K562 (cell line): ENCODE data around the gene SDK1. TPM values are rescaled to one million over a fixed set of nuclear protein-coding genes. Genes with fewer than 3 reads are reported as not detected.

Experiments
- ATAC-seq: fragments of 200-7000 bp; cut with Tn5 transposase; 3 replicates; pipeline ENCODE4 v1.9.1; 2020; ENCODE audit warnings: moderate library complexity
- BruUV-seq: library from RNA; stranded (reverse); fragments of 400-500 nt; replicated peaks from 2 replicates; lab custom pipeline; 2021; lab: Mats Ljungman, UMichigan
- CTCF ChIA-PET: fragments of 300-600 bp; formaldehyde crosslinking; extraction: SDS; loops from one replicate; lab custom pipeline; 2021; ENCODE audit warnings: low intra/inter-chr PET ratio; lab: Yijun Ruan, JAX
- POLR2A ChIA-PET: fragments of 300-600, 350-650 bp; sonication (Branson Sonifier 250); formaldehyde crosslinking; extraction: SDS; loops from one replicate; lab custom pipeline; 2021; ENCODE audit warnings: antibody characterized with exemption, inconsistent platforms; lab: Yijun Ruan, JAX
- DNase-seq, 4 experiments: peaks; one replicate each; pipeline versions ENCODE4 v3.0.0 to v3.0.0-alpha.2; 2011 to 2018; ENCODE audit warnings: low spot score in 3 of 4, mixed read lengths in 3 of 4; ENCODE audit errors: extremely low read depth in 1 of 4
- FAIRE-seq: peaks from 2 replicates; lab custom pipeline; 2011; peaks lifted over from hg19 to GRCh38; lab: Jason Lieb, UNC
- H2AFZ ChIP-seq: 2 replicates; pipeline ENCODE4 v1.6.0; 2011; ENCODE audit warnings: low read depth, low read length, control low read depth, inconsistent platforms
- H3K27ac ChIP-seq: fragments of 200-600 bp; 3 replicates; pipeline ENCODE4 v1.8.0; 2011; ENCODE audit warnings: low read depth, mild to moderate bottlenecking, control low read depth, inconsistent platforms, low read length, moderate library complexity, mixed read lengths; ENCODE audit errors: extremely low read depth
- H3K27me3 ChIP-seq, 2 experiments: fragments of 300-600 bp in 1 of 2; 2 replicates in 1 of 2; 3 replicates in 1 of 2; pipeline versions ENCODE4 v1.6.0 to v1.8.0; 2011; ENCODE audit warnings: inconsistent platforms in 2 of 2, low read length in 2 of 2, mild to moderate bottlenecking in 1 of 2, mixed read lengths in 1 of 2, moderate library complexity in 1 of 2; ENCODE audit not compliant: control insufficient read depth in 2 of 2, insufficient read depth in 2 of 2
- H3K36me3 ChIP-seq: fragments of 300-600 bp; 3 replicates; pipeline ENCODE4 v1.8.0; 2011; ENCODE audit warnings: mild to moderate bottlenecking, low read length, inconsistent platforms; ENCODE audit not compliant: control insufficient read depth, insufficient read depth
- H3K4me1 ChIP-seq, 2 experiments: fragments of 200-600 bp in 1 of 2; replicated peaks in 1 of 2; 2 replicates in 1 of 2; 3 replicates in 1 of 2; pipeline versions ENCODE4 v1.5.1 to v1.8.0; 2011; ENCODE audit warnings: inconsistent platforms in 2 of 2, low read length in 2 of 2, mild to moderate bottlenecking in 1 of 2, mixed read lengths in 1 of 2, moderate library complexity in 1 of 2; ENCODE audit not compliant: control insufficient read depth in 2 of 2, insufficient read depth in 2 of 2
- H3K4me2 ChIP-seq: 2 replicates; pipeline ENCODE4 v1.6.1; 2011; ENCODE audit warnings: low read length, control low read depth, inconsistent platforms, mixed read lengths; ENCODE audit not compliant: insufficient read depth
- H3K4me3 ChIP-seq: fragments of 200-600 bp; sonication (generic), shearing (Covaris generic); 2 replicates; pipeline ENCODE4 v1.5.1; 2016; ENCODE audit warnings: control low read depth, inconsistent platforms
- H3K79me2 ChIP-seq: fragments of 200-600 bp; 3 replicates; pipeline ENCODE4 v1.8.0; 2011; ENCODE audit warnings: low read length, inconsistent platforms; ENCODE audit not compliant: control insufficient read depth, insufficient read depth
- H3K9ac ChIP-seq, 2 experiments: 2 replicates each; pipeline versions ENCODE4 v1.6.0 to v1.6.1; 2011; ENCODE audit warnings: low read depth in 2 of 2, low read length in 2 of 2, control low read depth in 1 of 2, inconsistent platforms in 1 of 2, mild to moderate bottlenecking in 1 of 2, mixed read lengths in 1 of 2; ENCODE audit not compliant: insufficient read depth in 1 of 2
- H3K9me1 ChIP-seq: one replicate; pipeline ENCODE4 v1.6.0; 2011; ENCODE audit warnings: inconsistent platforms, mild to moderate bottlenecking, low read length, moderate library complexity; ENCODE audit not compliant: control insufficient read depth, insufficient read depth
- H3K9me3 ChIP-seq: replicated peaks from 2 replicates; pipeline ENCODE4 v1.5.1; 2011; ENCODE audit warnings: low read depth, low read length, inconsistent platforms; ENCODE audit not compliant: control insufficient read depth, insufficient read depth
- H4K20me1 ChIP-seq: replicated peaks from 2 replicates; pipeline ENCODE4 v1.6.1; 2011; ENCODE audit warnings: low read length, inconsistent platforms, mixed read lengths; ENCODE audit not compliant: control insufficient read depth, insufficient read depth
- CREM ChIP-seq: IDR thresholded peaks from 2 replicates; pipeline ENCODE4 v1.6.1; 2014; ENCODE audit warnings: antibody characterized with exemption, low read depth
- ILK ChIP-seq: fragments of 450-650 bp; IDR thresholded peaks from 2 replicates; pipeline ENCODE4 v1.6.1; 2016; ENCODE audit warnings: missing genetic modification characterization, low read depth, mild to moderate bottlenecking, missing compliant biosample characterization, moderate library complexity, borderline replicate concordance
- MXI1 ChIP-seq: IDR thresholded peaks from 2 replicates; pipeline ENCODE4 v1.6.1; 2011; ENCODE audit warnings: low read depth, mild to moderate bottlenecking, improper control_type of control experiment, low read length
- RNF219 ChIP-seq: fragments of 250-450 bp; sonication (Bioruptor Pico); IDR thresholded peaks from 2 replicates; pipeline ENCODE4 v1.5.0; 2022; ENCODE audit warnings: mild to moderate bottlenecking
- SAFB ChIP-seq: fragments of 200-400 bp; formaldehyde crosslinking; IDR thresholded peaks from 2 replicates; pipeline ENCODE4 v1.6.1; 2017; ENCODE audit warnings: low read depth, low read length, borderline replicate concordance
- SLC30A9 ChIP-seq: fragments of 250-450 bp; sonication (Bioruptor Pico); IDR thresholded peaks from 2 replicates; pipeline ENCODE4 v1.8.0; 2022; ENCODE audit warnings: mild to moderate bottlenecking, moderate library complexity
- ZNF280B ChIP-seq: fragments of 250-450 bp; sonication (Bioruptor Pico); IDR thresholded peaks from 2 replicates; pipeline ENCODE4 v1.5.1; 2021; ENCODE audit warnings: mild to moderate bottlenecking
- ZNF407 ChIP-seq: fragments of 450-650 bp; IDR thresholded peaks from 2 replicates; pipeline ENCODE4 v1.6.1; 2016; ENCODE audit warnings: low read depth
- WGBS: fragments of 100-300 bp; shearing (Covaris generic); methylation state at CpG from one replicate; pipeline ENCODE4 v1.1.6; 2016; ENCODE audit warnings: low coverage, mixed read lengths; ENCODE audit not compliant: insufficient coverage; ENCODE audit errors: missing lambda C conversion rate; 5-methylcytosine and 5-hydroxymethylcytosine counted together
- in situ Hi-C: fragments of 300-500 bp; cut with MboI; formaldehyde crosslinking; loops from 4 replicates; pipeline ENCODE4 v1.15.0; 2018; ENCODE audit warnings: inconsistent platforms, mixed read lengths
- intact Hi-C: fragments of 100-400 bp; cut with micrococcal nuclease; formaldehyde crosslinking; loops from 2 replicates; pipeline ENCODE4 v1.14.2; 2022
- polyA plus RNA-seq, 8 experiments: library from polyadenylated mRNA; depleted of rRNA in 4 of 8; stranded (reverse) in 5 of 8; unstranded in 3 of 8; fragments of >200 nt; fragmentation: Nextera tagmentation in 2 of 8; fragmentation: Illumina TruSeq in 1 of 8; extraction: Ambion mirVana in 2 of 8; extraction: Trizol in 1 of 8; gene quantifications; 2 replicates each; pipeline versions ENCODE4 v1.2.1 to v1.2.3, GENCODE V29; 2011 to 2014; ENCODE audit warnings: inconsistent platforms in 1 of 8, missing spikeins in 1 of 8
- total RNA-seq, 7 experiments: library from RNA; depleted of rRNA in 6 of 7; stranded (reverse); fragments of >200 nt in 6 of 7; fragmentation: Illumina TruSeq in 2 of 7; extraction: Trizol in 2 of 7; gene quantifications; 2 replicates each; pipeline versions ENCODE4 v1.2.1 to v1.2.3, GENCODE V29; 2011 to 2021; ENCODE audit warnings: low replicate concordance in 1 of 7
- TF ChIP-seq, protein P1 (sequence below): fragments of 450-650 bp; formaldehyde crosslinking; IDR thresholded peaks from 2 replicates; pipeline ENCODE4 v1.4.0; 2020; ENCODE audit warnings: mild to moderate bottlenecking

The SDK1 gene
- total and polyA plus RNA-seq, 9 of the 15 experiments (the other 6 are each of a cell fraction or from before 2014, with no cell fraction given) = 0.16 TPM; not detected in 8

DNA sequence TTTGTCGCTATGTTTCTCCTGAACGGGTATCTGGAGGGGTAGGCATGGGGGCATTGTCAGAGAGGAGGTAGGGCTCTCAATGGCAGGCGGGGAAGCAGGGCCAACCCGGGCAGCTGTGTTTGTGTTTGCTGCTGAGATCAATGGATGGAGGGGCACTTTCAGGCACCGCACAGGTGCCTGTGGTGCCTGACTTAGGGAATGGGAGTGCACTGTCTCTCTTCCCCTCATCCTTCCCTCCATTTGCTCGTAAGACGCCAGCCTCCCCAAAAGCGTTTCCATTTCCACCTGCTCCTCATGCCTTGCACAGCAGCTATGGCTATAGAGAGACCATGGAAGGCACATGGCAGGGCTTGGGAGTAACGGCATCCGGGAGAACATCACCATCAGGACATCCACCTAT, 765.2 kb downstream of the SDK1 start:
- H3K4me2 ChIP-seq = no peak overlapping the region
- no peak overlapping the region for H2AFZ ChIP-seq
- no peaks in the 10 kb centered on the region for H3K36me3 ChIP-seq
- no peaks in the 10 kb centered on the region for H3K9me3 ChIP-seq
- intact Hi-C loops = no loop called here
- ChIA-PET CTCF (no interaction called here), POLR2A (interaction anchor here (0.6 kb wide), 1 partner anchor 38 kb away, joined by 3 read pairs; no protein-coding TSS in a partner anchor)
- in situ Hi-C loops = no loop called here
- H3K9me1 ChIP-seq = no peaks in the 10 kb centered on the region
- ATAC-seq (no peak), FAIRE-seq (no peak), DNase-seq (no peak)
- peaks cover 0 to 23% of the 10 kb centered on the region in 2 experiments; a peak in 2 of 5 replicates for H3K27me3 ChIP-seq
- no TSS peak for BruUV-seq
- no peak overlapping the region for H3K9ac ChIP-seq
- H3K79me2 ChIP-seq = no peaks in the 10 kb centered on the region
- H3K27ac ChIP-seq = no peak overlapping the region
- 0% methylated on average over 10 of the region's 10 CpGs for WGBS
- no peaks in the 10 kb centered on the region; the same call in 1 of the 2 replicates for H4K20me1 ChIP-seq
- H3K4me1 ChIP-seq = no peaks in the 10 kb centered on the region
- no peak overlapping the region for H3K4me3 ChIP-seq
- no peak for TF ChIP-seq SLC30A9
- TF ChIP-seq ZNF407 = no peak
- TF ChIP-seq, protein P1, sequence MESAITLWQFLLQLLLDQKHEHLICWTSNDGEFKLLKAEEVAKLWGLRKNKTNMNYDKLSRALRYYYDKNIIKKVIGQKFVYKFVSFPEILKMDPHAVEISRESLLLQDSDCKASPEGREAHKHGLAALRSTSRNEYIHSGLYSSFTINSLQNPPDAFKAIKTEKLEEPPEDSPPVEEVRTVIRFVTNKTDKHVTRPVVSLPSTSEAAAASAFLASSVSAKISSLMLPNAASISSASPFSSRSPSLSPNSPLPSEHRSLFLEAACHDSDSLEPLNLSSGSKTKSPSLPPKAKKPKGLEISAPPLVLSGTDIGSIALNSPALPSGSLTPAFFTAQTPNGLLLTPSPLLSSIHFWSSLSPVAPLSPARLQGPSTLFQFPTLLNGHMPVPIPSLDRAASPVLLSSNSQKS (CRISPR knock-in tag) = no peak
- TF ChIP-seq ZNF280B (CRISPR knock-in tag) = no peak
- no peak for TF ChIP-seq RNF219
- no peak for TF ChIP-seq CREM
- no peak for TF ChIP-seq ILK (tag)
- no peak for TF ChIP-seq MXI1
- no peak for TF ChIP-seq SAFB
